ENCODE measurements around the gene KCNQ1.

KCNQ1 gene

GRCh38 chr11:2581151-2581930 lies 136.5 kb downstream of the KCNQ1 start:
- no peak for DNase-seq (ENCODE audit: low read depth)

- no peak for DNase-seq (ENCODE audit: low read depth)
Measured at GRCh38 chr11:2581931-2582350, 137.1 kb downstream of the KCNQ1 start.

GRCh38 chr11:2582351-2582945 lies 137.6 kb downstream of the KCNQ1 start:
- DNase-seq (ENCODE audit: low read depth): no peak

GRCh38 chr11:2582946-2583604 lies 138.3 kb downstream of the KCNQ1 start:
- no peak for DNase-seq (ENCODE audit: low read depth)

- DNase-seq (ENCODE audit: low read depth): no peak
Measured at GRCh38 chr11:2583605-2583958, 138.8 kb downstream of the KCNQ1 start.

- no peak for DNase-seq (ENCODE audit: low read depth)
Measured at GRCh38 chr11:2584434-2584811, 139.6 kb downstream of the KCNQ1 start.

GRCh38 chr11:2584812-2585565 lies 140.2 kb downstream of the KCNQ1 start:
- DNase-seq (ENCODE audit: low read depth): no peak

GRCh38 chr11:2585566-2586086 lies 140.8 kb downstream of the KCNQ1 start:
- DNase-seq (ENCODE audit: low read depth): no peak

- no peak for DNase-seq (ENCODE audit: low read depth)
Measured at GRCh38 chr11:2586087-2586792, 141.4 kb downstream of the KCNQ1 start.

GRCh38 chr11:2586793-2587131 lies 142.0 kb downstream of the KCNQ1 start:
- no peak for DNase-seq (ENCODE audit: low read depth)

GRCh38 chr11:2587132-2587930 lies 142.5 kb downstream of the KCNQ1 start:
- DNase-seq (ENCODE audit: low read depth): no peak

- DNase-seq (ENCODE audit: low read depth): no peak
Measured at GRCh38 chr11:2587976-2588748, 143.4 kb downstream of the KCNQ1 start.

- no peak for DNase-seq (ENCODE audit: low read depth)
Measured at GRCh38 chr11:2588809-2589537, 144.2 kb downstream of the KCNQ1 start.

GRCh38 chr11:2589538-2589934 lies 144.7 kb downstream of the KCNQ1 start:
- no peak for DNase-seq (ENCODE audit: low read depth)

GRCh38 chr11:2590131-2590964 lies 145.5 kb downstream of the KCNQ1 start:
- DNase-seq (ENCODE audit: low read depth): no peak

GRCh38 chr11:2590965-2591754 lies 146.4 kb downstream of the KCNQ1 start:
- DNase-seq (ENCODE audit: low read depth): no peak

GRCh38 chr11:2591805-2592204 lies 147.0 kb downstream of the KCNQ1 start:
- DNase-seq (ENCODE audit: low read depth): no peak
